Raji (cell line): Measurements from ENCODE around the gene IMPACT.

ENCODE experiments used
- POLR2A ChIP-seq: IDR thresholded peaks from 2 replicates; pipeline ENCODE4 v1.6.1; 2011; ENCODE audit warnings: low read depth, low read length, control low read depth; ENCODE audit not compliant: insufficient read depth

Gene IMPACT

GRCh38 chr18:24403076-24403475 lies 23.4 kb upstream of the IMPACT start:
- no peak for TF ChIP-seq POLR2A

GRCh38 chr18:24404591-24404990 lies 21.9 kb upstream of the IMPACT start:
- TF ChIP-seq POLR2A: no peak

GRCh38 chr18:24408496-24408895 lies 18.0 kb upstream of the IMPACT start:
- TF ChIP-seq POLR2A: no peak

- TF ChIP-seq POLR2A: no peak
Measured at GRCh38 chr18:24413148-24413547, 13.3 kb upstream of the IMPACT start.

GRCh38 chr18:24414349-24415003 lies 12.0 kb upstream of the IMPACT start:
- TF ChIP-seq POLR2A: no peak

GRCh38 chr18:24417480-24417879 lies 9.0 kb upstream of the IMPACT start:
- TF ChIP-seq POLR2A: no peak

- TF ChIP-seq POLR2A: no peak
Measured at GRCh38 chr18:24420551-24420950, 5.9 kb upstream of the IMPACT start.

GRCh38 chr18:24421831-24422230 lies 4.6 kb upstream of the IMPACT start:
- no peak for TF ChIP-seq POLR2A

GRCh38 chr18:24426073-24426397 lies 435 bp upstream of the IMPACT start:
- no peak for TF ChIP-seq POLR2A

- no peak for TF ChIP-seq POLR2A
Measured at GRCh38 chr18:24427484-24427883, 1.0 kb downstream of the IMPACT start.

GRCh38 chr18:24428709-24429108 lies 2.2 kb downstream of the IMPACT start:
- TF ChIP-seq POLR2A: no peak

- TF ChIP-seq POLR2A: no peak
Measured at GRCh38 chr18:24429188-24429587, 2.7 kb downstream of the IMPACT start.

- no peak for TF ChIP-seq POLR2A
Measured at GRCh38 chr18:24432618-24433017, 6.1 kb downstream of the IMPACT start.

- TF ChIP-seq POLR2A: no peak
Measured at GRCh38 chr18:24436939-24437338, 10.5 kb downstream of the IMPACT start.

- TF ChIP-seq POLR2A: no peak
Measured at GRCh38 chr18:24443870-24444269, 17.4 kb downstream of the IMPACT start.

- TF ChIP-seq POLR2A: no peak
Measured at GRCh38 chr18:24446453-24446852, 20.0 kb downstream of the IMPACT start.

- no peak for TF ChIP-seq POLR2A
Measured at GRCh38 chr18:24446953-24447538, 20.6 kb downstream of the IMPACT start.
